ENCODE measurements around the gene WIZ. TPM values are rescaled to one million over a fixed set of nuclear protein-coding genes. Genes with fewer than 3 reads are reported as not detected.

Gene WIZ
- total and polyA plus RNA-seq, 9 of the 15 experiments (the other 6 are each of a cell fraction or from before 2014, with no cell fraction given) = 0.06 to 37.5 (median 4.8) TPM

DNA sequence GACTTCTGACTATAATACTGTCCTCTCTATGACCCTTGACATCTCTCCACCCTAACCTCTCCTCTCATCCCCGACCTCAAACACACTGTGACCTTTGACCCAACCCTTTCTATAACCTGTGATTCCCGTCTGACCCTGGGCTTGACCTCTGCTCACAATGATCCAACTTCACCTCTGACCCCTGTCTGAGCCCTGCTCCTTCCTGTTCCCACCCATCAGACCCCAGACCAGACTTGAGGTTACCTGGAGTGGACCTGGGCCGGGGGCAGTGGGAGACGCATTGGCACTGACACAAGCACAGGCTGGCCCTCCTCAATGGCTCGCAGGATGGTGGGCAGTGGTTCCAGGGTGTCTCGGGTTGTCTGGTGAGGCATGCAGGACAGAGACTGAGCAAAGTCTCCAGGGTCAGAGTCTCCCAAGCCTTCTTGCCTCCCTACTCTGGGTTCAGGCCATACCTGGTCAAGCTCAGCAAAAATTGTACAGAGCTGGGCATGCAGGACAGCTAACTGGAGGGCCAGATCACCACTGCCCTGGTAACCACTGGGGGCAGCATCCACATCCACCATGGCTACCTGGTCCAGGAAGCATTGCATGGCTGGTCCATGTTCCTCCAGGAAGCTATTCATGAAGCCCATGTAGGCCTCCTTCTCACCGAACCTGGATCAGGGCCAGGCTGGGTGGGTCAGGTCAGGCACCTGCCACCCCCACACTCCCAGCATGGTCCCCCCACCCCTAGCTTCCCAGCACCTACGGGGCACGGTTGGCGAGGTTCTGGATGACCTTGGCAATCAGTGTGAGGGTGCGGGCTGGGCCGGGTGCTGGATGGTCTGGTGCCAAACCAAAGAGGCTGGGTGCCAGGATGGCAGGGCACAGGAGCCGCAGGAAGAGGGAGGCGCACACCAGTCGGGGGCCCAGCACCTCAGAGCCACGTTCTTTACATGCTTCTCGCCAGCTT lies 4.4 kb upstream of the WIZ start (continued):
- TF ChIP-seq POLR2AphosphoS5 (IDR thresholded peaks at IDR 0.05; ENCODE audit: control insufficient read depth, insufficient read depth, low read depth, low read length) (no peak), TFAM (CRISPR knock-in tag; conservative IDR thresholded peaks at IDR 0.05) (no peak)

DNA sequence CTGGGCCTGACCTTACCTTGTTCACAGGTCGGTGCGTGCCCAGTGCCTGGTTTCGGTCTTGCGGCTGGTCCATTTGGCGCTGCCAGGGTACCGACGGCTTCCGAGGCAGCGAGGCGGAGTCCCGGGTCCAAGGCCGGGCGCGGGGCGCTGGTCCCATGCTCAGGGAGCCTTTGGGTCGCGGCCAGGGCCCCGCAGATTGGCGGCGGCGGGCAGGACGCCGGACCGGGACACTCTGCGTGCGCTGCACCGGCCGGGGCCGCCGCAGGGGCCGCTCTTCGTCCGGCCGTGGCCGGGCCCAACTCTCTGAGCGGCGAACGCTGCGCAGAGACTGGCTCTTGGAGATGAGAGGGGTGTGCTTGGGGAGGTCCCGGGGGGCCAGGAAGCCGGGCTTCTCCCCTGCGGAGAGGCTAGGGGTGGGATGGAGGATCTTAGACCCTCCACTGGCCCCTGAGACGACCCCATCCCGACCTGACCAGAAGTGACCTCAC lies 3.4 kb upstream of the WIZ start:
- in situ Hi-C loops (cut with MboI) (no loop called here), intact Hi-C loops (cut with micrococcal nuclease) (no loop called here)
- Histone ChIP-seq H3K9me1 (ENCODE audit: control insufficient read depth, insufficient read depth, low read length) (no peaks in the 10 kb centered on the region), H3K4me2 (ENCODE audit: insufficient read depth, low read length) (peak overlapping the region; percentile 86), H3K4me1 (replicated peaks in 1 of 2; ENCODE audit: control insufficient read depth in 2 of 2, insufficient read depth in 2 of 2, low read length in 2 of 2) (peaks cover 29 to 58% of the 10 kb centered on the region in 2 experiments), H3K79me2 (ENCODE audit: control insufficient read depth, insufficient read depth, low read length) (no peaks in the 10 kb centered on the region), H3K9me3 (replicated peaks; ENCODE audit: control insufficient read depth, insufficient read depth, low read depth, low read length) (no peaks in the 10 kb centered on the region), H3K4me3 (peak overlapping the region; percentile 25; the same call in 1 of the 2 replicates), H3K9ac (ENCODE audit: insufficient read depth in 1 of 2, low read depth in 2 of 2, low read length in 2 of 2) (peak overlapping the region in 1 of 2 experiments; percentile 75; a peak in 2 of 4 replicates), H3K36me3 (ENCODE audit: control insufficient read depth, insufficient read depth, low read length) (no peaks in the 10 kb centered on the region), H2AFZ (ENCODE audit: low read depth, low read length) (peak overlapping the region; percentile 92; the same call in 1 of the 2 replicates), H3K27me3 (ENCODE audit: control insufficient read depth in 2 of 2, insufficient read depth in 2 of 2, low read length in 2 of 2) (no peaks in the 10 kb centered on the region; a peak in 1 of 5 replicates), H3K27ac (ENCODE audit: extremely low read depth, low read depth, low read length) (no peak overlapping the region), H4K20me1 (replicated peaks; ENCODE audit: control insufficient read depth, insufficient read depth, low read length) (0 out of 2 replicates have a peak, but pooled peaks cover 2% of the 10 kb centered on the region)
- 95% methylated on average over 12 of the region's 44 CpGs for WGBS (ENCODE audit: insufficient coverage, low coverage, missing lambda C conversion rate)
- DNase-seq (ENCODE audit: extremely low read depth in 1 of 4, low spot score in 3 of 4) (no peak), ATAC-seq (no peak), FAIRE-seq (no peak)
- no TSS peak for BruUV-seq (replicated peaks)
- CTCF ChIA-PET (ENCODE audit: low intra/inter-chr PET ratio) = no interaction called here
- POLR2A ChIA-PET = interaction anchor here (1.0 to 1.4 kb wide), 3 partner anchors 14 to 16 kb away, joined by 5 to 6 read pairs (median 5); no protein-coding TSS in a partner anchor
- no peak for TF ChIP-seq RUNX1 (IDR thresholded peaks at IDR 0.05; ENCODE audit: low read depth)
- TF ChIP-seq ZKSCAN8 (CRISPR knock-in tag; IDR thresholded peaks at IDR 0.05) = no peak
- TF ChIP-seq, protein P1, sequence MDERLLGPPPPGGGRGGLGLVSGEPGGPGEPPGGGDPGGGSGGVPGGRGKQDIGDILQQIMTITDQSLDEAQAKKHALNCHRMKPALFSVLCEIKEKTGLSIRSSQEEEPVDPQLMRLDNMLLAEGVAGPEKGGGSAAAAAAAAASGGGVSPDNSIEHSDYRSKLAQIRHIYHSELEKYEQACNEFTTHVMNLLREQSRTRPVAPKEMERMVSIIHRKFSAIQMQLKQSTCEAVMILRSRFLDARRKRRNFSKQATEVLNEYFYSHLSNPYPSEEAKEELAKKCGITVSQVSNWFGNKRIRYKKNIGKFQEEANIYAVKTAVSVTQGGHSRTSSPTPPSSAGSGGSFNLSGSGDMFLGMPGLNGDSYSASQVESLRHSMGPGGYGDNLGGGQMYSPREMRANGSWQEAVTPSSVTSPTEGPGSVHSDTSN (CRISPR knock-in tag; IDR thresholded peaks at IDR 0.05; ENCODE audit: low read depth) = no peak
- TF ChIP-seq, protein P1 (tag; conservative IDR thresholded peaks at IDR 0.05; ENCODE audit: low read depth) = no peak
- TF ChIP-seq POLR2A (conservative IDR thresholded peaks at IDR 0.05) = no peak
- no peak for TF ChIP-seq NR4A1 (CRISPR knock-in tag; IDR thresholded peaks at IDR 0.05)
- TF ChIP-seq NR4A1 (tag; IDR thresholded peaks at IDR 0.05) = no peak
- no peak for TF ChIP-seq LEF1 (IDR thresholded peaks at IDR 0.05)
- 0 out of 4 replicates have a peak, but pooled peaks of 1 of the 2 experiments have one; percentile 1 for TF ChIP-seq KDM1A (IDR thresholded peaks at IDR 0.05)
- TF ChIP-seq DIDO1 (tag; IDR thresholded peaks at IDR 0.05; ENCODE audit: low read depth) = no peak
- no peak for TF ChIP-seq ATF1 (CRISPR knock-in tag; IDR thresholded peaks at IDR 0.05)
- no peak for TF ChIP-seq ATF1 (tag; IDR thresholded peaks at IDR 0.05)
- TF ChIP-seq KAT7 (CRISPR knock-in tag; IDR thresholded peaks at IDR 0.05; ENCODE audit: borderline replicate concordance) = 0 out of 2 replicates have a peak, but pooled peaks have one; percentile 17
- no peak for TF ChIP-seq ZNF589 (CRISPR knock-in tag; IDR thresholded peaks at IDR 0.05; ENCODE audit: low read depth)
- TF ChIP-seq, protein P2, sequence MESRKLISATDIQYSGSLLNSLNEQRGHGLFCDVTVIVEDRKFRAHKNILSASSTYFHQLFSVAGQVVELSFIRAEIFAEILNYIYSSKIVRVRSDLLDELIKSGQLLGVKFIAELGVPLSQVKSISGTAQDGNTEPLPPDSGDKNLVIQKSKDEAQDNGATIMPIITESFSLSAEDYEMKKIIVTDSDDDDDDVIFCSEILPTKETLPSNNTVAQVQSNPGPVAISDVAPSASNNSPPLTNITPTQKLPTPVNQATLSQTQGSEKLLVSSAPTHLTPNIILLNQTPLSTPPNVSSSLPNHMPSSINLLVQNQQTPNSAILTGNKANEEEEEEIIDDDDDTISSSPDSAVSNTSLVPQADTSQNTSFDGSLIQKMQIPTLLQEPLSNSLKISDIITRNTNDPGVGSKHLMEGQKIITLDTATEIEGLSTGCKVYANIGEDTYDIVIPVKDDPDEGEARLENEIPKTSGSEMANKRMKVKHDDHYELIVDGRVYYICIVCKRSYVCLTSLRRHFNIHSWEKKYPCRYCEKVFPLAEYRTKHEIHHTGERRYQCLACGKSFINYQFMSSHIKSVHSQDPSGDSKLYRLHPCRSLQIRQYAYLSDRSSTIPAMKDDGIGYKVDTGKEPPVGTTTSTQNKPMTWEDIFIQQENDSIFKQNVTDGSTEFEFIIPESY (CRISPR knock-in tag; IDR thresholded peaks at IDR 0.05) = 0 out of 2 replicates have a peak, but pooled peaks have one; percentile 24

Measured in K562 (cell line).